Stomach (tissue), 9 donors: ENCODE results near the gene STARD8. TPM values are rescaled to one million over a fixed set of nuclear protein-coding genes. Genes with fewer than 3 reads are reported as not detected.

ENCODE experiments used
- DNase-seq, 2 donors: peaks; one replicate each; pipeline versions ENCODE4 v3.0.0 to v3.0.0-alpha.2; 2013 to 2019
- H3K27ac ChIP-seq, 5 donors: fragments of 200-600 bp in 4 of 5; sonication (generic) in 4 of 5; one replicate each; pipeline ENCODE4 v1.5.1; 2013 to 2019; ENCODE audit warnings: mild to moderate bottlenecking in 1 of 5, moderate library complexity in 1 of 5
- H3K27me3 ChIP-seq, 3 donors: fragments of 200-600 bp; sonication (generic); one replicate each; pipeline ENCODE4 v1.5.1; 2017 to 2019; ENCODE audit warnings: mixed run types in 1 of 3
- H3K36me3 ChIP-seq, 4 donors: fragments of 200-600 bp; sonication (generic); 1 replicate in 3 of 4; 2 replicates in 1 of 4; pipeline ENCODE4 v1.5.1; 2016 to 2019
- H3K4me1 ChIP-seq, 4 donors: fragments of 200-600 bp; sonication (generic); one replicate each; pipeline ENCODE4 v1.5.1; 2016 to 2019
- H3K4me3 ChIP-seq, 4 donors: fragments of 200-600 bp; sonication (generic) in 3 of 4; one replicate each; pipeline ENCODE4 v1.5.1; 2016 to 2019; ENCODE audit warnings: mild to moderate bottlenecking in 1 of 4
- H3K9me3 ChIP-seq, 4 donors: fragments of 200-600 bp; sonication (generic); one replicate each; pipeline ENCODE4 v1.5.1; 2016 to 2019
- CTCF ChIP-seq, 7 experiments: fragments of 450-650 bp in 4 of 7; fragments of 200-600 bp in 3 of 7; sonication (generic) in 3 of 7; IDR thresholded peaks; one replicate each; pipeline ENCODE4 v1.5.1; 2016 to 2019; ENCODE audit warnings: antibody characterized with exemption in 7 of 7, control low read depth in 2 of 7, mild to moderate bottlenecking in 1 of 7
- EP300 ChIP-seq: sonication (generic); formaldehyde crosslinking; IDR thresholded peaks from one replicate; pipeline ENCODE4 v1.6.1; 2017; ENCODE audit warnings: antibody characterized with exemption
- POLR2A ChIP-seq, 4 donors: fragments of 450-650 bp; IDR thresholded peaks; one replicate each; pipeline ENCODE4 v1.6.1; 2016; ENCODE audit warnings: antibody characterized with exemption in 4 of 4, control low read depth in 2 of 4, mild to moderate bottlenecking in 1 of 4, moderate library complexity in 1 of 4
- POLR2AphosphoS5 ChIP-seq, 3 donors: sonication (generic); formaldehyde crosslinking; IDR thresholded peaks; one replicate each; pipeline ENCODE4 v1.6.1; 2016; ENCODE audit warnings: antibody characterized with exemption in 3 of 3
- WGBS, 5 donors: extraction: QIAGEN DNeasy Blood & Tissue Kit in 3 of 5; methylation state at CpG; one replicate each; pipeline versions ENCODE4 v1.1.5 to v1.1.7; 2013 to 2018; 5-methylcytosine and 5-hydroxymethylcytosine counted together
- intact Hi-C: fragments of 100-400 bp; cut with DNase I; formaldehyde crosslinking; loops from one replicate; pipeline ENCODE4 v1.15.1; 2023; ENCODE audit warnings: low total_unique reads
- polyA plus RNA-seq, 3 donors: library from polyadenylated mRNA; stranded (reverse); fragments of 200-250 nt; gene quantifications; one replicate each; pipeline ENCODE4 v1.2.3, GENCODE V29; 2013
- total RNA-seq, 5 donors: library from RNA; depleted of rRNA; stranded (reverse); fragments of >200 nt; gene quantifications; one replicate each; pipeline versions ENCODE4 v1.1.0 to v1.2.3, GENCODE V29; 2014 to 2016
- donor health status: healthy with polysubstance abuse.
- donor health status: Bipolar disorder and iron deficiency.
- donor health status: healthy.

Gene STARD8
- total and polyA plus RNA-seq, 8 donors = 0.93 to 7.4 (median 2.6) TPM

DNA sequence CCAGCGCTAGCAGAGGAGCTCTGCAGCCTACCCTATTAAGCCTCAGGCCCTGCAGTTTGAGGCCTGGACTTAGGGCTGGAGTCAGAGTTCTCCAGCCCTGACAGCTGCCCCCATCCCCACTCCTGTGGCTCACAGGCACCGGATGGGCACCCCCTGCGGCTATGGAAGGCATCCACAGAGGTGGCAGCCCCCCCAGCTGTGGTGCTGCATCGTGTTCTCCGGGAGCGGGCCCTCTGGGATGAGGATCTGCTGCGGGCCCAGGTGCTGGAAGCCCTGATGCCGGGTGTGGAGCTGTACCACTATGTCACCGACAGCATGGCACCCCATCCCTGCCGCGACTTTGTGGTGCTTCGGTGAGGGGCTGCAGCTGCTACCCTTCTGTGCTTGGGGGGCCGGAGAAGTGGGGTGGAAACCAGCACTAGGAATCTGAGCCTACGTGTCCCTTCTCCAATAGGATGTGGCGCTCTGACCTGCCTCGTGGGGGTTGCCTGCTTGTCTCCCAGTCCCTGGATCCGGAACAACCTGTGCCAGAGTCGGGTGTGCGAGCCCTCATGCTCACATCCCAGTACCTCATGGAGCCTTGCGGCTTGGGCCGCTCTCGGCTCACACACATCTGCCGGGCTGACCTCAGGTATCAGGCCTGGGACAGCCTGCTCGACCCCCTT lies 76.2 kb downstream of the STARD8 start:
- H3K4me3 ChIP-seq = no peak overlapping the region
- TF ChIP-seq CTCF (IDR thresholded peaks at IDR 0.05) = no peak
- TF ChIP-seq POLR2AphosphoS5 (IDR thresholded peaks at IDR 0.05) = no peak
- no peak for TF ChIP-seq EP300
- no peak for TF ChIP-seq POLR2A (IDR thresholded peaks at IDR 0.05)
- H3K4me1 ChIP-seq = no peaks in the 10 kb centered on the region
- peaks cover 0 to 37% (median 22%) of the 10 kb centered on the region in 4 donors for H3K36me3 ChIP-seq
- no peaks in the 10 kb centered on the region for H3K9me3 ChIP-seq
- no peak overlapping the region for H3K27ac ChIP-seq
- H3K27me3 ChIP-seq = peaks cover 0 to 12% (median 0%) of the 10 kb centered on the region in 3 donors
- WGBS, 5 donors = 84 to 93% (median 88%) methylated on average over 3 to 24 of the region's 24 CpGs
- DNase-seq = peak in 1 of 2 donors; percentile 14
- intact Hi-C loops = no loop called here

GRCh38 chrX:68724531-68725020 lies 77.1 kb downstream of the STARD8 start:
- 78 to 92% (median 79%) methylated on average over 8 to 10 of the region's 10 CpGs for WGBS, 5 donors
- H3K27ac ChIP-seq = no peak overlapping the region
- peaks cover 0 to 12% (median 0%) of the 10 kb centered on the region in 3 donors for H3K27me3 ChIP-seq
- peaks cover 0 to 37% (median 21%) of the 10 kb centered on the region in 4 donors for H3K36me3 ChIP-seq
- no peaks in the 10 kb centered on the region for H3K4me1 ChIP-seq
- peak in 1 of 2 donors; percentile 11 for DNase-seq
- intact Hi-C loops = no loop called here
- no peak for TF ChIP-seq POLR2AphosphoS5 (IDR thresholded peaks at IDR 0.05)
- TF ChIP-seq POLR2A (IDR thresholded peaks at IDR 0.05) = no peak
- TF ChIP-seq EP300 = no peak
- no peak for TF ChIP-seq CTCF (IDR thresholded peaks at IDR 0.05)
- no peak overlapping the region for H3K4me3 ChIP-seq
- H3K9me3 ChIP-seq = no peaks in the 10 kb centered on the region

- Histone ChIP-seq H3K27ac (no peak overlapping the region), H3K4me1 (no peaks in the 10 kb centered on the region), H3K36me3 (peaks cover 0 to 32% (median 21%) of the 10 kb centered on the region in 4 donors), H3K27me3 (peaks cover 0 to 12% (median 0%) of the 10 kb centered on the region in 3 donors), H3K4me3 (no peak overlapping the region), H3K9me3 (no peaks in the 10 kb centered on the region)
- intact Hi-C loops = no loop called here
- TF ChIP-seq EP300 (no peak), POLR2AphosphoS5 (IDR thresholded peaks at IDR 0.05) (no peak), CTCF (IDR thresholded peaks at IDR 0.05) (no peak), POLR2A (IDR thresholded peaks at IDR 0.05) (no peak)
- WGBS, 5 donors = 70 to 79% (median 77%) methylated on average over 4 of the region's 4 CpGs
- DNase-seq = peak in 1 of 2 donors; percentile 5
Measured at GRCh38 chrX:68725756-68726365, 78.4 kb downstream of the STARD8 start.

- peak in 1 of 2 donors; percentile 11 for DNase-seq
- no peaks in the 10 kb centered on the region for H3K4me1 ChIP-seq
- H3K9me3 ChIP-seq = no peaks in the 10 kb centered on the region
- TF ChIP-seq EP300 (no peak), POLR2AphosphoS5 (IDR thresholded peaks at IDR 0.05) (no peak), CTCF (IDR thresholded peaks at IDR 0.05) (no peak), POLR2A (IDR thresholded peaks at IDR 0.05) (no peak)
- no peak overlapping the region for H3K27ac ChIP-seq
- 71 to 86% (median 80%) methylated on average over 7 of the region's 7 CpGs for WGBS, 5 donors
- peaks cover 0 to 28% (median 19%) of the 10 kb centered on the region in 4 donors for H3K36me3 ChIP-seq
- H3K4me3 ChIP-seq = no peak overlapping the region
- intact Hi-C loops = no loop called here
- H3K27me3 ChIP-seq = peaks cover 0 to 13% (median 0%) of the 10 kb centered on the region in 3 donors
Measured at GRCh38 chrX:68726366-68726765, 78.9 kb downstream of the STARD8 start.
